Gastrocnemius medialis (tissue), 4 donors: ENCODE results near the gene CHMP6.

Experiments used
- CTCF ChIP-seq, 5 experiments: fragments of 450-650 bp in 3 of 5; fragments of 200-600 bp in 2 of 5; sonication (generic) in 2 of 5; IDR thresholded peaks in 4 of 5; conservative IDR thresholded peaks in 1 of 5; 1 replicate in 4 of 5; 2 replicates in 1 of 5; pipeline ENCODE4 v1.5.1; 2016 to 2019; ENCODE audit warnings: antibody characterized with exemption in 5 of 5, mild to moderate bottlenecking in 3 of 5, moderate library complexity in 3 of 5
- POLR2A ChIP-seq, 2 donors: fragments of 450-650 bp; IDR thresholded peaks; one replicate each; pipeline ENCODE4 v1.6.1; 2017; ENCODE audit warnings: antibody characterized with exemption in 2 of 2, mild to moderate bottlenecking in 2 of 2, moderate library complexity in 2 of 2

- TF ChIP-seq CTCF (IDR thresholded peaks at IDR 0.05 in 4 of 5, conservative IDR thresholded peaks at IDR 0.05 in 1 of 5) = no peak
- TF ChIP-seq POLR2A (IDR thresholded peaks at IDR 0.05) = no peak
Observed at GRCh38 chr17:80962356-80963329, 29.0 kb upstream of the CHMP6 start.
